Activated T-helper 2 cell treated with anti-CD3 and anti-CD28 coated beads, Interferon-gamma antibody, Interleukin-2, Interleukin-4, amounts not matched to agents 10 μg/mL and 5 μg/mL and 100 μg/mL, durations not matched to agents 14 hours and 24 hours and 36 hours (primary cell): ENCODE measurements around the gene IQCE. TPM values are rescaled to one million over a fixed set of nuclear protein-coding genes. Genes with fewer than 3 reads are reported as not detected.
A peak's percentile ranks its signal among the peaks of the same experiment; 100 is the strongest.

ENCODE experiments used
- DNase-seq: peaks from one replicate; pipeline ENCODE4 v3.0.0; 2021; ENCODE audit warnings: low spot score
- H3K27ac Mint-ChIP-seq: one replicate; pipeline ENCODE4 v1.8.0; 2021; ENCODE audit warnings: mixed read lengths
- H3K27me3 Mint-ChIP-seq: one replicate; pipeline ENCODE4 v1.8.0; 2021; ENCODE audit warnings: low read depth, mixed read lengths
- H3K36me3 Mint-ChIP-seq: one replicate; pipeline ENCODE4 v1.8.0; 2021; ENCODE audit warnings: low read depth, mixed read lengths
- H3K4me1 Mint-ChIP-seq: one replicate; pipeline ENCODE4 v1.8.0; 2021; ENCODE audit warnings: low read depth, mixed read lengths
- H3K4me3 Mint-ChIP-seq: one replicate; pipeline ENCODE4 v1.8.0; 2021; ENCODE audit warnings: low read depth, mild to moderate bottlenecking, moderate library complexity, mixed read lengths
- H3K9me3 Mint-ChIP-seq: one replicate; pipeline ENCODE4 v1.8.0; 2021; ENCODE audit warnings: mixed read lengths
- intact Hi-C: fragments of 100-400 bp; cut with micrococcal nuclease; formaldehyde crosslinking; loops from one replicate; pipeline ENCODE4 v1.15.1; 2023
- total RNA-seq: library from RNA; stranded (reverse); gene quantifications from 2 replicates; pipeline ENCODE4 v1.2.3, GENCODE V29; 2022

IQCE gene
- total RNA-seq, 1 donor from 2014 or later: 12.3 TPM

GRCh38 chr7:2523941-2524807 lies 34.6 kb upstream of the IQCE start:
- Mint-ChIP-seq H3K36me3 (peaks cover 32% of the 10 kb centered on the region), H3K4me3 (peak overlapping the region; percentile 13), H3K27me3 (no peaks in the 10 kb centered on the region), H3K4me1 (peaks cover 34% of the 10 kb centered on the region), H3K27ac (no peak overlapping the region), H3K9me3 (no peaks in the 10 kb centered on the region)
- intact Hi-C loops: loop anchor here (2.0 kb wide), 2 partner anchors 31 to 117 kb away; partner anchors contain the start of gene BRAT1
- DNase-seq: no peak

DNA sequence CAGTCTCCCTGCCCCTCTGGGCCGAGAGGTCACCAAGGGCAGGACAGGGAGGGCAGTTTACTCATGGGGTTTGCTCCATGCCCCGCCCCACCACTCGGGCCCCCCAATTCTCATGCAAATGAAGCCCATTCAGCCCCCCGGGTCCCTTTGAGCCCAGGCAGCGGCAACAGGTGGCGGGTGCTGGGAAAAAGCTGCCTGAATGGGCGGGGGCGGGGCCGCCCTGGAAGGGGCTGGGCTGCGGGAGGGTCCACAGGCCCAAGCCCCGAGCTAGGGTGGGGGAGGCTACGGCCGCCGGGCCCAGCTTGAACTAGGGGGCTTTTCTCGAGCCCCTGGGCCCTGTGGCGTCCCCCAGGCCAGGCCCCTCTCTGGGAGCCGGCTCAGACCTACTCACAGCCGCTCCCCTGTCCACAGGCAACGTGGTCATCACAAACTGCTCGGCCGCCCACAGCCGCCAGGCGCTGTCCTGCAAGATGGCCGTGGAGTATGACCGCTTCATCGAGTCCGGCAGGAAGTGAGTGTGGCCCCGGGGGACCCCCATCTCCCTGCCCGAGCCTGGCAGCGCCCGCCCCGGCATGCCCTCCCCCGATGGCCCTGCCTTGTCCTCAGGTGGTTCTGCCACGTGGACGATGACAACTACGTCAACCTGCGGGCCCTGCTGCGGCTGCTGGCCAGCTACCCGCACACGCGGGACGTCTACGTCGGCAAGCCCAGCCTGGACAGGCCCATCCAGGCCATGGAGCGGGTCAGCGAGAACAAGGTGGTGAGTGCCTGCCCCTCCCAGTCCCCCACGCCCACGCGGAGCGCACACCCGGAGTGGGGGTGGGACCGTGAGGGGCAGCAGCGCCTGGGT lies 33.7 kb upstream of the IQCE start:
- Mint-ChIP-seq H3K27me3 (no peaks in the 10 kb centered on the region), H3K27ac (no peak overlapping the region), H3K4me3 (no peak overlapping the region), H3K4me1 (peaks cover 40% of the 10 kb centered on the region), H3K36me3 (peaks cover 32% of the 10 kb centered on the region), H3K9me3 (no peaks in the 10 kb centered on the region)
- no peak for DNase-seq
- intact Hi-C loops: no loop called here

- H3K27ac Mint-ChIP-seq: no peak overlapping the region
- no peak for DNase-seq
- H3K27me3 Mint-ChIP-seq: no peaks in the 10 kb centered on the region
- peaks cover 48% of the 10 kb centered on the region for H3K4me1 Mint-ChIP-seq
- peak overlapping the region; percentile 33 for H3K4me3 Mint-ChIP-seq
- H3K9me3 Mint-ChIP-seq: no peaks in the 10 kb centered on the region
- intact Hi-C loops: no loop called here
- H3K36me3 Mint-ChIP-seq: peaks cover 36% of the 10 kb centered on the region
These were observed 32.8 kb upstream of the IQCE start for GRCh38 chr7:2525658-2526630.

DNA sequence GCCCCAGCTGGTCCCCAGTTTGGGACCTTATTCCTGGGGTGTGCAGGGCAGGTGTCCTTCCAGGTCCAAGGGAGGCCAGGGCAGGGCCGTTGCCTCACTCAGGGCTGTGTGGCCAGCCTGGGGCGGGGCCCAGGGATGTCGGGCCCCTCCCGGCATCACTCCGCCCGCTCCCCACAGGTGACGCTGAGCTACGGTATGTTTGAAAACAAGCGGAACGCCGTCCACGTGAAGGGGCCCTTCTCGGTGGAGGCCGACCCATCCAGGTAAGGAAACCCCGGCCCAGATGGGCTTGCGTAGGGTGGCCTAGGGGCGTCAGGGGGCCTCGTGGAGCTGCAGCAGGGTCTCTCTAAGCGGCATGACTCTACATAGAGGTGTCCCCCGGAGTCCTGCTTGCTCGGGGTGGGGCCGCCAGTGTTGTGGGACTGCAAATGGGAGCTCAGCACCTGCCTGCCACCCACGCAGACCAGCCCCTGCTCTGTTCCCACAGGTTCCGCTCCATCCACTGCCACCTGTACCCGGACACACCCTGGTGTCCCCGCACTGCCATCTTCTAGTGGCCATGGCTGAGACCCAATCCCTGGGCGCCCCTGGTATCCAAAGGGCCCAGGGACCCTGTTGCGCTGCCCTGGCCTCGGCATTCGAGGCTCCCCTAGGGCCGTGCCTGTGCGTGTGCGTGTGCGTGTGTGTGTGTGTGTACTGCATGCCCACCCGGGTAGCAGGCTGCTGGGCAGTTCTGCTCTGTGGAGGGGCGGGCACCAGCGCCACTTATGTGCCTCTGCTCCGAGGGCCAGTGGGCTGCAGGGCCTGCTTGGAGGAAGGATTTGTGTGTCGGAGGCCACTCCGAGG lies 31.9 kb upstream of the IQCE start:
- Mint-ChIP-seq H3K9me3 (no peaks in the 10 kb centered on the region), H3K27ac (peak overlapping the region; percentile 43), H3K27me3 (no peaks in the 10 kb centered on the region), H3K36me3 (peaks cover 31% of the 10 kb centered on the region), H3K4me1 (peaks cover 46% of the 10 kb centered on the region), H3K4me3 (no peak overlapping the region)
- no peak for DNase-seq
- intact Hi-C loops: no loop called here

- peak overlapping the region; percentile 75 for H3K27ac Mint-ChIP-seq
- H3K9me3 Mint-ChIP-seq: no peaks in the 10 kb centered on the region
- peaks cover 33% of the 10 kb centered on the region for H3K36me3 Mint-ChIP-seq
- peaks cover 38% of the 10 kb centered on the region for H3K4me1 Mint-ChIP-seq
- no peaks in the 10 kb centered on the region for H3K27me3 Mint-ChIP-seq
- H3K4me3 Mint-ChIP-seq: peak overlapping the region; percentile 35
- no peak for DNase-seq
- intact Hi-C loops: no loop called here
These were observed 31.0 kb upstream of the IQCE start for GRCh38 chr7:2527505-2528467.

DNA sequence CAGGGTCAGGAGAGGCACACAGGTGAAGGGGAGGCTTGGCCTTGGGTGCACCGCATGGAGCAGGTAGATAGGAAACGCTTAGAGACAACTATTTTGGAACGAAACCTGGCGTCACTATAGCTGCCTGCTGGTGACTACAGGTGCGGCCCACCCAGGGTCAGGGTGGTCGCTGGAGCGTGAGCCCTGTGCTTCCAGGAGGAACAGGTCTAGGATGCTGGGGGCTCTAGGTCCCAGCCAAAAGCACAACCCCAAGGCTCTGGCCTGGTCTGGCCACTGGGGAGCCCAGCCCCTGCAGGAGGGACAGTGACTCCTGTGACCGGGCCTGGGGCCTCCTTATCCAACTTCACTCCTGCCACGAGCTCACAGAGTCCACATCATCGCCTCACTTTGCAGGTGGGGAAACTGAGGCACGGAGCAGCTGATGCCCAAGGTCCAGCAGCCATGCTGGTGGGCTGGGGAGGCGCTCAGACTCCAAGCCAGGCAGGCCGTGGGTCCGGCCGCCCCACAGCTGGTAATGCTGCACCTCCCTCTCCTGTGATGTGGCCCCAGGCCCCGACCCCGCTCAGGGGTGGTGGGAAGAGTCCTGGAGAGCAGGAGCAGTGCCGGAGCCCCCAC lies 30.2 kb upstream of the IQCE start:
- intact Hi-C loops: no loop called here
- H3K4me1 Mint-ChIP-seq: peaks cover 34% of the 10 kb centered on the region

DNA sequence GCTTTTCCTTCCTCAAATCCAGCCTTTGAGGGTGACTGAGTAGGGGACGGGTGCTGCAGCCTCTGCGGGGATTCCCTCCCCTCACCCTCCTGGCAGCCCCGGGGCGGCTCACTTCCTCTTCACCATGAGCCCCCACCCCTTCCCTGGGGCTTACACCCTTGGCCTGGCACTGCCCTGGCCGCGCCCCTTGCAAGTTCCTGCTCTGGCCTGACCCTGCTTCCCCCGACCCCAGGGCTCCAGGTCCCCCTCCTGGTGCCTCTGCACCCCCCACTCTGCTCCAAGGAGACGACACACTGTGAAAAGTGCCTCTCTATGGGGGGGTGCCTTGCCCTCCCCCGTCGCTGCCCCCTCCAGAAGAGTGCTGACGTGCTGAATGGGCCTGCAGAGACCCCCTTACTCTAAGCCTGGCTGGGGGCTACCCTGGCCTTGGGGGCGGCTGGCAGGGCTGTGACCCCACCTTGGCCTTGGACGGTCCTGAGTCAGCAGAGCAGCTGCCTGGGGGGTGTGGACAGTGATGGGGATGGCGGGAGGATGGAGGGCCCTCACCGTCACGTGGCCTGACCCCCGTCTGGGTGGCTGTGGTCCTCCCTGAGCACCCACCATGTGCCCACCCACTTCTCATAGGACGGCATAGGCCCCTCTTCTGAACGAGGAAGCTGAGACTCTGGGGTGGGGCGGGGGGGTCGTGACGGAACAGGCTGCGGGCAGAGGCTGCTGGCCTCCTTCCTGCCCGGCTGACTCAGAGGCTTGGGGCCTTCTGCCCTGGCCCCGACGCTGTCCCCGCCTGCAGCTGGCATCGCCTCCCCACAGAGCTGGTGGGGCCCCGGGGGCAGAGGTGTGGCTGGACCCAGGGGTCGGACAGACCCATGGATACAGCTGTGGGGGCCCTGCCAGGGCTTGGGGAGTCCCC lies 29.4 kb upstream of the IQCE start:
- H3K36me3 Mint-ChIP-seq: peaks cover 33% of the 10 kb centered on the region
- peaks cover 34% of the 10 kb centered on the region for H3K4me1 Mint-ChIP-seq
- H3K27ac Mint-ChIP-seq: peak overlapping the region; percentile 97
- intact Hi-C loops: loop anchor here (1.0 to 2.0 kb wide), 4 partner anchors 7 to 101 kb away; partner anchors contain the start of genes BRAT1 and TTYH3
- DNase-seq: peak; percentile 38
- H3K27me3 Mint-ChIP-seq: no peaks in the 10 kb centered on the region
- H3K9me3 Mint-ChIP-seq: no peaks in the 10 kb centered on the region
- peak overlapping the region; percentile 72 for H3K4me3 Mint-ChIP-seq

More for the DNA sequence above, 30.2 kb upstream of the IQCE start:
- peak overlapping the region; percentile 35 for H3K4me3 Mint-ChIP-seq
- peak overlapping the region; percentile 97 for H3K27ac Mint-ChIP-seq
- no peaks in the 10 kb centered on the region for H3K9me3 Mint-ChIP-seq
- no peaks in the 10 kb centered on the region for H3K27me3 Mint-ChIP-seq
- no peak for DNase-seq
- H3K36me3 Mint-ChIP-seq: peaks cover 33% of the 10 kb centered on the region

GRCh38 chr7:2530071-2530987 lies 28.4 kb upstream of the IQCE start:
- H3K27ac Mint-ChIP-seq: peak overlapping the region; percentile 97

More at GRCh38 chr7:2530071-2530987, 28.4 kb upstream of the IQCE start:
- DNase-seq: peak; percentile 56
- Mint-ChIP-seq H3K9me3 (no peaks in the 10 kb centered on the region), H3K27me3 (no peaks in the 10 kb centered on the region), H3K4me1 (peaks cover 34% of the 10 kb centered on the region), H3K36me3 (peaks cover 33% of the 10 kb centered on the region), H3K4me3 (peak overlapping the region; percentile 72)
- intact Hi-C loops: loop anchor here (1.0 to 2.0 kb wide), 4 partner anchors 8 to 100 kb away; partner anchors contain the start of genes BRAT1 and TTYH3
